ENCODE results near the gene VPS37C.
"Not testable (repeated sequence)": the region's sequence is repeated elsewhere in the genome, so short reads cannot be mapped to it uniquely, and the experiment has no call there.

VPS37C gene

DNA sequence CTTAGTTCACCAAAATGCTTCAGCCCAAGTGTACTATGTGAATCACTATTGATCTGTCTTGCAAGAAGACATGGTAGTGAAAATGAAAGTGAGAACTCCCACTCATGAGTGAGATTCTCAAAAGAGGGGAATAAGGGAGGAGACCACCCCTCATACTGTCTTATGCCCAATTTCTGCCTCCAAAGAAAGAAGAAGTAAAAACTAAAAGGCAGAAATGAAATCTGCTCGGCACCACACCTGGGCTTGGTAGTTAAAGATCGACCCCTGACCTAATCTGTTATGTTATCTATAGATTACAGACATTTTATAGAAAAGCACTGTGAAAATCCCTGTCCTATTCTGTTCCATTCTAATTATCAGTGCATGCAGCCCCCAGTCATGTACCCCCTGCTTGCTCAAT is 63.0 kb downstream of the VPS37C start:
- not testable (repeated sequence) for H3K9me3 ChIP-seq (ENCODE audit: control insufficient read depth, low read depth, low read length)

DNA sequence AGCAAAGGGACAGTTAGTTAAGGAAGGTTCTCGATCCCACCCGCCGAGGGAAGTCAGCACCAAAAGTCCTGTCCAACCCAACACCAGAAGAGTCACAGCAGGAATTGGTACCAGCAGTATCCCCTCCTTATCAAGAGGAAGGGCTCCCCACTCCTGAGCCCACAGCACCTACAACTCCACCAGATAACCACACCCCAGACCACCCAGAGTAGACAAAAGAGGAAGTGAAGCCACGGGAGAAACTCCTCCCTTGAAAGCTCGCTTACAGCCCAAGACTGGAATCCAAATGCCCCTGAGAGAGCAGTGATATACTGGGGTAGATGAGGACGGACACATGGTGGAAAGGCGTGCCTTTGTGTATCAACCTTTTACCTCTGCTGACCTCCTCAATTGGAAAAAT is 66.2 kb downstream of the VPS37C start:
- Histone ChIP-seq H3K27ac (ENCODE audit: low read length) (no peak overlapping the region), H3K36me3 (ENCODE audit: control insufficient read depth, low read depth, low read length) (no peaks in the 10 kb centered on the region), H3K9me3 (ENCODE audit: control insufficient read depth, low read depth, low read length) (no peaks in the 10 kb centered on the region), H3K9ac (ENCODE audit: low read length) (no peak overlapping the region), H3K4me1 (ENCODE audit: control insufficient read depth, low read depth, low read length) (no peaks in the 10 kb centered on the region), H3K27me3 (ENCODE audit: control insufficient read depth, insufficient read depth, low read length) (no peaks in the 10 kb centered on the region), H3K4me3 (ENCODE audit: low read length) (no peak overlapping the region)

More for the DNA sequence above, 63.0 kb downstream of the VPS37C start:
- H3K4me3 ChIP-seq (ENCODE audit: low read length); H3K27ac ChIP-seq (ENCODE audit: low read length); H3K36me3 ChIP-seq (ENCODE audit: control insufficient read depth, low read depth, low read length); H3K9ac ChIP-seq (ENCODE audit: low read length); H3K4me1 ChIP-seq (ENCODE audit: control insufficient read depth, low read depth, low read length); H3K27me3 ChIP-seq (ENCODE audit: control insufficient read depth, insufficient read depth, low read length): not testable (repeated sequence)

DNA sequence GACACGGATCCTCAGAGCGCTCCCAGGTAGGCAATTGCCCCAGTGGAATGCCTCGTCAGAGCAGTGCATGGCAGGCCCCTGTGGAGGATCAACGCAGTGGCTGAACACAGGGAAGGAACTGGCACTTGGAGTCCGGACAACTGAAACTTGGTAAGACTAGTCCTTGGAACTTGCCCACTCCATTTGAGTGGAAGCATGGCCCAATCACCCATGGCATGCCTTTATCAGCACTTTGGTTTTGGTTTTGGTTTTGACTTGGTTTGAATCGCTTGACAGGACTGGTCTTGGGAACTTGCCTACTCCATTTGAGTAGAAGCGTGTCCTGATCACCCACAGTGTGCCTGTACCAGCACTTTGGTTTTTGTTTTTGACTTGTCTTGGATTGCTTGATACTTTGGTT is 67.1 kb downstream of the VPS37C start:
- not testable (repeated sequence) for H3K9ac ChIP-seq (ENCODE audit: low read length); H3K9me3 ChIP-seq (ENCODE audit: control insufficient read depth, low read depth, low read length); H3K4me1 ChIP-seq (ENCODE audit: control insufficient read depth, low read depth, low read length); H3K4me3 ChIP-seq (ENCODE audit: low read length); H3K36me3 ChIP-seq (ENCODE audit: control insufficient read depth, low read depth, low read length); H3K27ac ChIP-seq (ENCODE audit: low read length); H3K27me3 ChIP-seq (ENCODE audit: control insufficient read depth, insufficient read depth, low read length)

DNA sequence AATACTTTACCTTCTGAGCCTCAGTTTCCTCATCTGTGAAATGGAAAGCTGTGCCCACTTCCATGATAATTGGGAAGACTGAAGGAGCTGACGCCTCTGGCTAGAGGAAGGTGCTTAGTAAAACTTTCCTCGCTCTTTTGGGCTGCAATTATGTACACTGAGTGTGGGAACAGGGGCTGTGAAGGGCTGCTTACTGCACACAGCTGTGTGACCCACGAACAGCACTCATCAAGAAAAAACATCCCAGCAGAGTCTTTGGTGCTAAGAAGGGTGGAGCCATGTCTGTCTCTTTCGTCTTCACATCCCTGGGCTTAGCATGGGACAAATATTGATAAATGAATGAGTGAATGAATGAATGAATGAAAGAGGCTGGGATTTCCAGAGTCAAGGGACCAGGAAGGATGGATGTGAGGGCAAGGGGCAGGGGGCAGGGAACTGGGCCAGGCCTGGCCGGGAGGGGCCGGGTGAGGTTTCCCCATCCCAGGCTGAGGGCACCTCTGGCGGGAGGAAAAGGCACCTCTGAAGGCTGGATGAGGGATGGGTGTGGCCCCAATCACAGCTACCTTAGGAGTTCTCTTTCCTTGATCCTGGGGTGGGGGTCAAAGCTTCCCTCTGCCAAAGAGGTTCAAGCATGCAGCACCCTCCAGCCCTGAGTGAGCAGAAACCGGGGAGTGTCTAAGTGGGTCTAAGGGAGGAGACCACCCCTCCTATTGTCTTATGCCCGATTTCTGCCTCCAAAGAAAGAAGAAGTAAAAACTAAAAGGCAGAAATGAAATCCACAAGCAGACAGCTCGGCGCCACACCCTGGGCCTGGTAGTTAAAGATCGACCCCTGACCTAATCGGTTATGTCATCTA is 68.1 kb downstream of the VPS37C start:
- no peak overlapping the region for H3K27ac ChIP-seq (ENCODE audit: low read length)
- H3K27me3 ChIP-seq (ENCODE audit: control insufficient read depth, insufficient read depth, low read length) = no peaks in the 10 kb centered on the region
- H3K36me3 ChIP-seq (ENCODE audit: control insufficient read depth, low read depth, low read length) = no peaks in the 10 kb centered on the region
- no peaks in the 10 kb centered on the region for H3K9me3 ChIP-seq (ENCODE audit: control insufficient read depth, low read depth, low read length)
- H3K4me1 ChIP-seq (ENCODE audit: control insufficient read depth, low read depth, low read length) = no peaks in the 10 kb centered on the region
- H3K4me3 ChIP-seq (ENCODE audit: low read length) = no peak overlapping the region
- H3K9ac ChIP-seq (ENCODE audit: low read length) = no peak overlapping the region

DNA sequence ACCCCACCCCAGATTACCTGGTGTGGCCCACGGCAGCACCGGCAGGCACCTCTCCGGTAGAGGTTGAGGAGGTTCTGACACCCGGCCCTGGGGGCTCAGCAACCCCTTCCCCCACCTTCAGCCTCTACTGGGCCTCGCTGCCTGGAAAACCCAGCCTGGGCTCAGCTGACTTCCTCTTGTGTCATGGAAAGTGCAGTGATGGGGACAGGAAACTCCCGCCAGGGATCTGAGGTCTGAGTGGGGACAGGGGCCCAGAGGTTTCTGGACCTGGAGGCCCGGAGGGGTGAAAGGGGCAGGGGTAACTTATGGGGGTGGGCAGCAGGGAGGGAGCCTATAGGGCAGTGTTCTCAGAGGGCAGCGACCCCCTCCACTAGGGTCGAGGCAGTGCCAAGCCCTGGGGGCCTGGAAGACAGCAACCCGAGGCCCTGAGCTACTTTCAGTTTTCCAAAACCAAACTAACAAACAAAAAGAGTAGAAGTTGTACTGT is 68.9 kb downstream of the VPS37C start:
- H3K27me3 ChIP-seq (ENCODE audit: control insufficient read depth, insufficient read depth, low read length) = no peaks in the 10 kb centered on the region
- H3K4me3 ChIP-seq (ENCODE audit: low read length) = no peak overlapping the region
- no peaks in the 10 kb centered on the region for H3K36me3 ChIP-seq (ENCODE audit: control insufficient read depth, low read depth, low read length)
- no peak overlapping the region for H3K9ac ChIP-seq (ENCODE audit: low read length)
- no peaks in the 10 kb centered on the region for H3K4me1 ChIP-seq (ENCODE audit: control insufficient read depth, low read depth, low read length)
- H3K9me3 ChIP-seq (ENCODE audit: control insufficient read depth, low read depth, low read length) = no peaks in the 10 kb centered on the region
- H3K27ac ChIP-seq (ENCODE audit: low read length) = no peak overlapping the region

DNA sequence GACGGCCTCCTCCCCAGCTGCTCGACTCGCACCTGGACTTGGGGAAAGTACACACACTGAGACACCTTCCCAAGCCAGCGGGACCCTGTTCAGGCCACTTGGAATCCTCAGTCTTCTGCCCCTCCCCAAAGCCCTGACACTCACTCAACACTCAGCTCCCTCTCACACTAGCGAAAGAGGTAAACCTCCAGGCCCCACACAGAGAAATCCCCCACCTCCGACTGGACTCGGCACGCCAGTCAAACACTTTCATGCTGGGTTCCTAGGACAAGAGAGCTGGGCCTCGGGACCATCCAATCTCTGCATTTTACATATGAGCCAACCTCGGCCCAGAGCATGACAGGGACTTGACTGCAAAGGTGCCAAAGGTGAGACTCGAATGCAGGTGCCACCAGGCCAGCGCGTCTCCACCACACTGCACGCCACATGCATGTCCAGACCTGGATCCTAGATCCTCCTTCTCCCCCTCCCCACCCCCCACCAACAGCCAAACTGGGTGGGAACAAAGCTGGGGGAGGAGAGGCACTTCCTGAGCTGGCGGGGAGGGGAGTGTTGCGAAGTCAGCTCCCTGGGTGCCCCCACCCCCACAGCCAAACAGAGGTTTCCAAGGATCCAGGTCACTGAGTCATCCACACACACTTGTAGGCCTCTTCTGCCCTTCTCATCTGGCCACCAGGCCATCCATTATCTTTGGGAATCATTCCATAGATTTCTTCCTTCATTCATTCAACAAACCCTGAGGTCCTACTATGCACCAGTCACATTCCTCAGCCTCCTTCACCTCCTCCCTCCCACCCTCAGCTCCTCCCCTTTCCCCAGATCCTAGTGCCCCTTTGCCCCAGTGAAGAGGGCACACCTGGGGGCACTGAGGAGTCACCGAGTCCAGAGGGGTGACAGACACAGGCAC is 69.6 kb downstream of the VPS37C start:
- H3K36me3 ChIP-seq (ENCODE audit: control insufficient read depth, low read depth, low read length) = no peaks in the 10 kb centered on the region
- H3K9me3 ChIP-seq (ENCODE audit: control insufficient read depth, low read depth, low read length) = no peaks in the 10 kb centered on the region
- no peaks in the 10 kb centered on the region for H3K4me1 ChIP-seq (ENCODE audit: control insufficient read depth, low read depth, low read length)
- no peaks in the 10 kb centered on the region for H3K27me3 ChIP-seq (ENCODE audit: control insufficient read depth, insufficient read depth, low read length)
- H3K27ac ChIP-seq (ENCODE audit: low read length) = no peak overlapping the region
- no peak overlapping the region for H3K4me3 ChIP-seq (ENCODE audit: low read length)
- no peak overlapping the region for H3K9ac ChIP-seq (ENCODE audit: low read length)

DNA sequence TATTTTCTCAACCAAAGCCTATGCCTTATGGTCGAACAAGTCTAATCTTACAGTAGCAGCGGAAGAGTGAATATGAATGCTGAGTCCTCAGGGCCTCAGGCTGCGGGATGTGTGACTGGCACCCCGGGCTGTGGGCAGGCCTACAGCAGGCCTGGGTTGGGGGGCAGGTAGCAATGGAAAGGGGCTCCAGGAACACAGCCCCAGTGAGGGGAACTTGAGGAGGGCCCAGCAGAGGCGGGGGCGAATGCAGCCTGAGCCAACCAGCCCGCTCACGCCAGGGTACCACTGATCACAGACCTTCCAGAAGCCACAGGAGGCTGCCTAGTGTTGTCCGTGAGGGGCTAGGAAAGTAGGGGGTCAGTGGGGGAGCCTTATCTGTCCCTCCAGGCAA is 70.2 kb downstream of the VPS37C start:
- Histone ChIP-seq H3K27ac (ENCODE audit: low read length) (no peak overlapping the region), H3K9me3 (ENCODE audit: control insufficient read depth, low read depth, low read length) (no peaks in the 10 kb centered on the region), H3K9ac (ENCODE audit: low read length) (no peak overlapping the region), H3K27me3 (ENCODE audit: control insufficient read depth, insufficient read depth, low read length) (no peaks in the 10 kb centered on the region), H3K36me3 (ENCODE audit: control insufficient read depth, low read depth, low read length) (no peaks in the 10 kb centered on the region), H3K4me1 (ENCODE audit: control insufficient read depth, low read depth, low read length) (no peaks in the 10 kb centered on the region), H3K4me3 (ENCODE audit: low read length) (no peak overlapping the region)

DNA sequence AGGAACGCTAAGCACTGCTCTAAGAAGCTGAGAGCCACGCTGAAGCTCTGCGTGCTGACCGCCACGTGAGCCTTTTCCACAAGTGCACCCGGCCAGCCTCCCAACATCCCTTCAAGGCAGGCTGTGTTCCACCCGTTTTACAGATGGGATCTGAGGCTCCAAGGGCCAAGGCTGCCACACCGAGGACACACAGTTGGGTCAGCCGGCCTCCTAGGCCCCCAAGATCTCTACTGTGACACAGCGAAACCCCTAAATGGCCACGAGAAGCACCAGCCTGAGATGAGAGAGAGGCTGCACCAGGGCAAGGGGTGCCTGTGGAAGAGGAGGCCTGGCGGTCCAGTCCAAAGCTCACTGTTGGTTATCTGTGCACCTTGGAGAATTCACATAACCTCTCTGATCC is 70.7 kb downstream of the VPS37C start:
- Histone ChIP-seq H3K9ac (ENCODE audit: low read length) (no peak overlapping the region), H3K36me3 (ENCODE audit: control insufficient read depth, low read depth, low read length) (no peaks in the 10 kb centered on the region), H3K4me3 (ENCODE audit: low read length) (no peak overlapping the region), H3K4me1 (ENCODE audit: control insufficient read depth, low read depth, low read length) (no peaks in the 10 kb centered on the region), H3K27ac (ENCODE audit: low read length) (no peak overlapping the region), H3K27me3 (ENCODE audit: control insufficient read depth, insufficient read depth, low read length) (no peaks in the 10 kb centered on the region), H3K9me3 (ENCODE audit: control insufficient read depth, low read depth, low read length) (no peaks in the 10 kb centered on the region)

DNA sequence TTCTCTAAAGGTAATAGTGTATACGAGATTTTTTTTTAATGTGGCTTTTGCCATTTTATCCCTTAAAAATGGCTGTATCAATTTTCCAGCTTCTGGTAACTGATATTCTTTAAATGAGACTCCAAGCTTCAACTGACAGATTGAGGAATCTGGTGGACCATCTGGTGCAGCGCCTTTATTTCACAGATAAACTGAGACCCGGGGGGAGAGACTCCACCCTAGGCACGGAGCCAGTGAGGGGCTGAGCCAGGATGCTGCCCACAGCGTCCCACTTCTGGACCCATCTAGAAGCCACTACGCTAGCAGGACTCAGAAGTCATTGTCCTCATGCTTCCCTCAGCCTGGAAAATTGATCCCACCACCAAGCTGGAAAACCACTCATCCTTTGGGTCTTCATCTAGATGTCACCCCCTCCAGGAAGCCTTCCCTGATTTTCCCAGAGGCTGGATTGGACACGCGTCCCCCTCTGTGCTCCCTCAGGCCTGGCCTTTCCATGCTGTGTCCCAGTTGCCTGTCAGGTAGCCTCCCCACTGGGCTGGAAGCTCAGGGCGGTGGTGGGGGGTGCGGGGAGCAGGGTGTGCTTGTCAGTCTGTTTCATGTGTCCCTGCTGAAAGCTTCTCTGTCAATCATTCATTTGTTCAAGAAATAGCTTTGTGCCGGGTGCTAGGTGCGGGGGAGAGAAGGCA is 71.3 kb downstream of the VPS37C start:
- no peak overlapping the region for H3K27ac ChIP-seq (ENCODE audit: low read length)
- H3K4me3 ChIP-seq (ENCODE audit: low read length) = no peak overlapping the region
- no peaks in the 10 kb centered on the region for H3K36me3 ChIP-seq (ENCODE audit: control insufficient read depth, low read depth, low read length)
- no peaks in the 10 kb centered on the region for H3K27me3 ChIP-seq (ENCODE audit: control insufficient read depth, insufficient read depth, low read length)
- H3K4me1 ChIP-seq (ENCODE audit: control insufficient read depth, low read depth, low read length) = no peaks in the 10 kb centered on the region
- no peak overlapping the region for H3K9ac ChIP-seq (ENCODE audit: low read length)
- no peaks in the 10 kb centered on the region for H3K9me3 ChIP-seq (ENCODE audit: control insufficient read depth, low read depth, low read length)

DNA sequence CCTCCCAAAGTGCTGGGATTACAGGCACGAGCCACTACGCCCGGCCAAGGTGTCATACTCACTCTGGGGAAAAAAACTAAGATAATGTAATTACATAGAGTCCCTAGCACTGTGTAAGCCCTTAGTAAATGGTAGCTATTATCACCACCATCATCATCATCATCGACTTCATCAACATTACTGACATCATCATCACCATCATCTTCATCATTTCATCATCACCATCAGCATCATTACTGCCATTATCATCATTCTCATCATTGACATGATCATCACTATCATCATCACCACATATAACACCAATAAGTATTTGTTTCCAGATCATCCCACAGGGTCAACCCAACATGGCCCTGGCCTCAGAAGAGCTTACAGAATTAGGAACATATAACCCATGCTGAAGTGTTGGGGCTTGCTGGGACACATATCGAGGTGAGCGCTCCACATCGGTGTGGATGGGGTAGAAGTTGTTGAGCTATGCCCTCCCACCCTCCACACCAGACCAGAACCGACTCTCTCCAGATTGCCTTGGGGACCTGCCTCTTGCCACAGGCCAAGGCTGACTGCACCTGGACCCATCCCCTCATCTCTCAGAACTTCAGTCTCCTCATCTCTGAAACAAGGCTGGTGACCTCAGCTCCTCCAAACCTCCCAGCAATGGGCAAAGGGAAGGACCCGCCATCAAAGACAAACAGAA is 73.7 kb downstream of the VPS37C start:
- H3K27ac ChIP-seq (ENCODE audit: low read length) = no peak overlapping the region
- H3K9me3 ChIP-seq (ENCODE audit: control insufficient read depth, low read depth, low read length) = no peaks in the 10 kb centered on the region
- no peak overlapping the region for H3K9ac ChIP-seq (ENCODE audit: low read length)
- H3K4me1 ChIP-seq (ENCODE audit: control insufficient read depth, low read depth, low read length) = no peaks in the 10 kb centered on the region
- H3K36me3 ChIP-seq (ENCODE audit: control insufficient read depth, low read depth, low read length) = no peaks in the 10 kb centered on the region
- H3K27me3 ChIP-seq (ENCODE audit: control insufficient read depth, insufficient read depth, low read length) = no peaks in the 10 kb centered on the region
- no peak overlapping the region for H3K4me3 ChIP-seq (ENCODE audit: low read length)

DNA sequence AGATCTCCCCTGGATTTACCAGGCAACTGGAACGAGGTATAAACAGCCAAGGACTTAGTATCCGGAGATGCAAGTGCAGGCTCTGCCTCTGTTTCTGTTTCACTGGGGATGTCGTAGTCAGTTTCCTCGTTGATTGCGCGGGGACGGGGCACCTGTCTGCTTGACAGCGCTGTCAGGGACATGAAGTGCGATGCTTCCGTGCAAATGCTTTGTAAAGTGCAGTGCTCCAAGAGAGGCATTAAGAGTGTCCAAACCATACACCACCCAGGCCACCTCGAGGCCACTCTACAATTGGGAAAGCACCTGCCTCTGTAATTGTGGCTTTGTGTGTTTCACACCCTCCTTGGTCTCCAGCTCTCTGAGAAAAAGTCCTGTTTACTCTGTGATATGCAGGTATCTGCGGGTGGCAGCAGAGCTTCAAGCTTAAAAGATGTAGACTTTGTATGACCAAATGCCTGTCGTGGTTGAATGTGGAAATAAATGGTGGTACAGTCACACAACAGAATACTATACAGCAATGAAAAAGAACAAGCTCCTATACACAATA is 77.6 kb downstream of the VPS37C start:
- H3K9me3 ChIP-seq (ENCODE audit: control insufficient read depth, low read depth, low read length) = no peaks in the 10 kb centered on the region
- no peak overlapping the region for H3K9ac ChIP-seq (ENCODE audit: low read length)
- H3K27me3 ChIP-seq (ENCODE audit: control insufficient read depth, insufficient read depth, low read length) = no peaks in the 10 kb centered on the region
- no peak overlapping the region for H3K4me3 ChIP-seq (ENCODE audit: low read length)
- no peak overlapping the region for H3K27ac ChIP-seq (ENCODE audit: low read length)
- no peaks in the 10 kb centered on the region for H3K36me3 ChIP-seq (ENCODE audit: control insufficient read depth, low read depth, low read length)
- H3K4me1 ChIP-seq (ENCODE audit: control insufficient read depth, low read depth, low read length) = no peaks in the 10 kb centered on the region

Measured in iPS-18a (cell line).